Measurements from ENCODE around the gene SLC7A6. TPM values are rescaled to one million over a fixed set of nuclear protein-coding genes. Genes with fewer than 3 reads are reported as not detected.
A peak's percentile ranks its signal among the peaks of the same experiment; 100 is the strongest.

Gene SLC7A6
- total RNA-seq, 1 donor from 2014 or later: 20.8 TPM

DNA sequence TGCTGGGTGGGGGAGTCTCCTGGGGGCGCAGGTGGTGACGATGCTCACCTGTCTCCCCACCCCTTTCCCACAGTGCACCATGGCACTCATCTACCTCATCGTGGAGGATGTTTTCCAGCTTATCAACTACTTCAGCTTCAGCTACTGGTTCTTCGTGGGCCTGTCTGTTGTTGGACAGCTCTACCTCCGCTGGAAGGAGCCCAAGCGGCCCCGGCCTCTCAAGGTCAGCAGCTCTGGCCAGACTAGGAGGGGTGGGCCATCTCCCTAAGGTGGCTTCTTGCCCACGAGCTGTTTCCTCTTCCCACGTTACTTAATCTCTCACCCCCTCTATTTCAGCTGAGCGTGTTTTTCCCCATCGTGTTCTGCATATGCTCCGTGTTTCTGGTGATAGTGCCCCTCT, 32.0 kb downstream of the SLC7A6 start:
- H3K27ac Mint-ChIP-seq (ENCODE audit: unreplicated experiment): peak overlapping the region; percentile 40
- peaks cover 10% of the 10 kb centered on the region for H3K4me1 Mint-ChIP-seq (ENCODE audit: unreplicated experiment)

DNA sequence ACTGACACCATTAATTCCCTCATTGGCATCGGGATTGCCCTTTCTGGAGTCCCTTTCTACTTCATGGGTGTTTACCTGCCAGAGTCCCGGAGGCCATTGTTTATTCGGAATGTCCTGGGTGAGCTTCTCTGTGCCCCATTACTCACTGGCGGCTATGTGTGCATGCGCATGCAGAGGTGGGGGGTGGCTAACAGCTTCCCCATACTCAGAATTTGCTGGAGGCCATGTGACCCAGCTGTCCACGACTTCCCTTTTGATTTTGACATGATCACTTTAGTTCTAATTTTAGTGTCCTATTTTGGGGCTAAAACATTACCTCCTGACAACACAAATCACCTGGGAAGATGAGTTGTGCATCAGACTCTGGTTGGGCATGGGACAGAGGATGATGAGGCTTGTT, 32.4 kb downstream of the SLC7A6 start:
- H3K27ac Mint-ChIP-seq (ENCODE audit: unreplicated experiment): peak overlapping the region; percentile 40
- H3K27me3 Mint-ChIP-seq (ENCODE audit: unreplicated experiment): no peaks in the 10 kb centered on the region
- no peaks in the 10 kb centered on the region for H3K9me3 Mint-ChIP-seq (ENCODE audit: unreplicated experiment)
- H3K36me3 Mint-ChIP-seq (ENCODE audit: low read depth, unreplicated experiment): peaks cover 24% of the 10 kb centered on the region
- H3K4me1 Mint-ChIP-seq (ENCODE audit: unreplicated experiment): peaks cover 6% of the 10 kb centered on the region
- no peak for DNase-seq (ENCODE audit: low spot score)
- H3K4me3 Mint-ChIP-seq (ENCODE audit: unreplicated experiment): peak overlapping the region; percentile 68
- TF ChIP-seq, protein P1, sequence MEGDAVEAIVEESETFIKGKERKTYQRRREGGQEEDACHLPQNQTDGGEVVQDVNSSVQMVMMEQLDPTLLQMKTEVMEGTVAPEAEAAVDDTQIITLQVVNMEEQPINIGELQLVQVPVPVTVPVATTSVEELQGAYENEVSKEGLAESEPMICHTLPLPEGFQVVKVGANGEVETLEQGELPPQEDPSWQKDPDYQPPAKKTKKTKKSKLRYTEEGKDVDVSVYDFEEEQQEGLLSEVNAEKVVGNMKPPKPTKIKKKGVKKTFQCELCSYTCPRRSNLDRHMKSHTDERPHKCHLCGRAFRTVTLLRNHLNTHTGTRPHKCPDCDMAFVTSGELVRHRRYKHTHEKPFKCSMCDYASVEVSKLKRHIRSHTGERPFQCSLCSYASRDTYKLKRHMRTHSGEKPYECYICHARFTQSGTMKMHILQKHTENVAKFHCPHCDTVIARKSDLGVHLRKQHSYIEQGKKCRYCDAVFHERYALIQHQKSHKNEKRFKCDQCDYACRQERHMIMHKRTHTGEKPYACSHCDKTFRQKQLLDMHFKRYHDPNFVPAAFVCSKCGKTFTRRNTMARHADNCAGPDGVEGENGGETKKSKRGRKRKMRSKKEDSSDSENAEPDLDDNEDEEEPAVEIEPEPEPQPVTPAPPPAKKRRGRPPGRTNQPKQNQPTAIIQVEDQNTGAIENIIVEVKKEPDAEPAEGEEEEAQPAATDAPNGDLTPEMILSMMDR (IDR thresholded peaks at IDR 0.05; ENCODE audit: unreplicated experiment): no peak

More for the DNA sequence above, 32.0 kb downstream of the SLC7A6 start:
- TF ChIP-seq, protein P1 (IDR thresholded peaks at IDR 0.05; ENCODE audit: unreplicated experiment): no peak
- Mint-ChIP-seq H3K36me3 (ENCODE audit: low read depth, unreplicated experiment) (peaks cover 24% of the 10 kb centered on the region), H3K27me3 (ENCODE audit: unreplicated experiment) (peaks cover 1% of the 10 kb centered on the region), H3K9me3 (ENCODE audit: unreplicated experiment) (no peaks in the 10 kb centered on the region), H3K4me3 (ENCODE audit: unreplicated experiment) (peak overlapping the region; percentile 68)
- DNase-seq (ENCODE audit: low spot score): no peak

DNA sequence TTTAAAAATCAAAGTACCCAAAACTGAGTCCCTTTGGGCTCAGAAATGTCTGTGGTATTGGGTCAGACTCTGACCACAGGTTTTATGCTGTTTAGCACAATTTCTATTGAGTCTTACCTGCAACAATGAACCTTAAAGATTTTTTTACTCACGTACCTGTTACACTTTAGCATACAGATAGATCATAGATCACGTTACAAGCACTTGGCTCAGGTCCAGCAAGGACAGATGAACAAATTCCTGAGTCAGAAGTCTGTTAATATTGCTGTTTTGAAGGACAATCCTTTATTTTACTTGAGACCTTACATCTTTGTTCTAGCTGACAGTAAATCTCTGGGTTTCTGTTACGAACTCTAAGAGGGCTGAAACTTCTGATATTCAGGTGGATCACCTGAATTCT, 33.6 kb downstream of the SLC7A6 start:
- H3K27ac Mint-ChIP-seq (ENCODE audit: unreplicated experiment): no peak overlapping the region
- TF ChIP-seq, protein P1 (IDR thresholded peaks at IDR 0.05; ENCODE audit: unreplicated experiment): no peak
- H3K9me3 Mint-ChIP-seq (ENCODE audit: unreplicated experiment): no peaks in the 10 kb centered on the region

DNA sequence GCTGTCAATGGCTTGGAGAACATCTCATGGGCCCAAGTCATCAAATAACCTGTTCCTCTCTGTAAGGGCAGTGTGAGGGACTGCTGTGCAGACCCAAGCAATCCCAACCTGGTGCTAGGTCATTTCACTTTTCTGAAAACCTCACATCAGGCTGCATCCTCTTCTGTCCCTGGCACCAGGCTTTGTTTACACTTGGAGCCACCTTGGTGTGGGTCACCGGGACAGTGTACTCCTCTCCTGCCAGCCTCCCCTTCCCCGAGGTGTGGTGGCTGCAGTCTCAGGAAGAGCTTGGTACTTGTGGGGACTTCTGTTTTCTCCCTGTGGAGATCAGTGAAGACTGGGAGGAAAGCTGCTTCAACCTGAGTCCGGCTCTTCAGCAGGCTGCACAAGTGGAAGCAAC, 34.0 kb downstream of the SLC7A6 start:
- H3K36me3 Mint-ChIP-seq (ENCODE audit: low read depth, unreplicated experiment): peaks cover 31% of the 10 kb centered on the region
- no peak overlapping the region for H3K4me3 Mint-ChIP-seq (ENCODE audit: unreplicated experiment)
- no peak for DNase-seq (ENCODE audit: low spot score)
- H3K27ac Mint-ChIP-seq (ENCODE audit: unreplicated experiment): no peak overlapping the region
- no peaks in the 10 kb centered on the region for H3K9me3 Mint-ChIP-seq (ENCODE audit: unreplicated experiment)
- TF ChIP-seq, protein P1 (IDR thresholded peaks at IDR 0.05; ENCODE audit: unreplicated experiment): no peak
- no peaks in the 10 kb centered on the region for H3K27me3 Mint-ChIP-seq (ENCODE audit: unreplicated experiment)
- no peaks in the 10 kb centered on the region for H3K4me1 Mint-ChIP-seq (ENCODE audit: unreplicated experiment)

More for the DNA sequence above, 33.6 kb downstream of the SLC7A6 start:
- Mint-ChIP-seq H3K4me1 (ENCODE audit: unreplicated experiment) (no peaks in the 10 kb centered on the region), H3K27me3 (ENCODE audit: unreplicated experiment) (no peaks in the 10 kb centered on the region), H3K36me3 (ENCODE audit: low read depth, unreplicated experiment) (peaks cover 31% of the 10 kb centered on the region), H3K4me3 (ENCODE audit: unreplicated experiment) (no peak overlapping the region)
- DNase-seq (ENCODE audit: low spot score): no peak

DNA sequence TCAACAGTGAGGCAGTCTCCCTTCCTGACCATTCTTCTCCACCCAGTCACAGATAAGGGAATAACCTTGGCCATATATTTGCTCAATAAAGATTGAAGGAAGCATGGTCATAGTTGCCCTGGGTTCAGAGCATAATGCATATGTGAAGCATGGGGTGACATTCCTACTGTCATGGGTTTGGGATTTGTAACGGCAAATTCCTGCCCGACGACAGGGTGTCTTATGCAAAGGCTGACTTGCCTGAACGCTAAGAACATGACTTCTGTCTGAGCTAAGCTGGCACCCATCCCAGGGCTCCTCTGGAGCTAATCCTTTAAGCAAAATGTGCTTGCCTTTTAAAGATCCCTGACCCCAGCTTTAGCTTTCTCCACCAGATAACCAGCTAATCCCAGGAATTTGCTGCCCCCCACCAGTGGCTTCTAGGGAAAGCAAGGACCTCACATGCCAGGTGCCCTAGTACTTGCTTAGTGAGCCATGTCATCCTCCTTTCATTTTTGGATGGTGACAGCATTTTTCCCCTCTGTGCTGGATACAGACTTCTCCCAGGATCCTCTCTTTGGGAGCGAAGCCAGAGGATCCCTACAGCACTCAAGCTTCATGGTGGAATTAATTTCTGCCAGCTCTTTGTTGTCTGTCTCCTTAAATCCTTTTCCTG, 34.7 kb downstream of the SLC7A6 start:
- H3K9me3 Mint-ChIP-seq (ENCODE audit: unreplicated experiment): no peaks in the 10 kb centered on the region
- H3K27me3 Mint-ChIP-seq (ENCODE audit: unreplicated experiment): no peaks in the 10 kb centered on the region
- no peak overlapping the region for H3K27ac Mint-ChIP-seq (ENCODE audit: unreplicated experiment)
- H3K4me3 Mint-ChIP-seq (ENCODE audit: unreplicated experiment): peak overlapping the region; percentile 49
- H3K4me1 Mint-ChIP-seq (ENCODE audit: unreplicated experiment): no peaks in the 10 kb centered on the region
- TF ChIP-seq, protein P1 (IDR thresholded peaks at IDR 0.05; ENCODE audit: unreplicated experiment): no peak
- no peak for DNase-seq (ENCODE audit: low spot score)
- H3K36me3 Mint-ChIP-seq (ENCODE audit: low read depth, unreplicated experiment): peaks cover 38% of the 10 kb centered on the region
